Activated naive CD4-positive, alpha-beta T cell treated with anti-CD3 and anti-CD28 coated beads, Interleukin-2, amount 50 U/mL, for 72 hours (primary cell): ENCODE results near the gene PPOX. TPM values are rescaled to one million over a fixed set of nuclear protein-coding genes. Genes with fewer than 3 reads are reported as not detected.

Source experiments
- ATAC-seq, 2 donors: fragments of 150-1000 bp; cut with Tn5 transposase; 2 replicates each; pipeline ENCODE4 v1.10.0; 2021; ENCODE audit warnings: mild to moderate bottlenecking in 2 of 2, moderate library complexity in 2 of 2
- DNase-seq, 2 donors: peaks; one replicate each; pipeline ENCODE4 v3.0.0; 2021 to 2022; ENCODE audit warnings: low spot score in 2 of 2
- H3K27ac Mint-ChIP-seq, 2 donors: one replicate each; pipeline ENCODE4 v1.8.0; 2022; ENCODE audit warnings: mild to moderate bottlenecking in 2 of 2, mixed read lengths in 2 of 2
- H3K36me3 Mint-ChIP-seq, 2 donors: one replicate each; pipeline ENCODE4 v1.8.0; 2022; ENCODE audit warnings: mixed read lengths in 2 of 2
- H3K9me3 Mint-ChIP-seq, 2 donors: one replicate each; pipeline ENCODE4 v1.8.0; 2022; ENCODE audit warnings: mixed read lengths in 2 of 2
- total RNA-seq, 2 donors: library from RNA; stranded (reverse); gene quantifications; one replicate each; pipeline ENCODE4 v1.2.3, GENCODE V29; 2022

The PPOX gene
- total RNA-seq, 2 donors from 2014 or later: 28.2 to 41.0 TPM

DNA sequence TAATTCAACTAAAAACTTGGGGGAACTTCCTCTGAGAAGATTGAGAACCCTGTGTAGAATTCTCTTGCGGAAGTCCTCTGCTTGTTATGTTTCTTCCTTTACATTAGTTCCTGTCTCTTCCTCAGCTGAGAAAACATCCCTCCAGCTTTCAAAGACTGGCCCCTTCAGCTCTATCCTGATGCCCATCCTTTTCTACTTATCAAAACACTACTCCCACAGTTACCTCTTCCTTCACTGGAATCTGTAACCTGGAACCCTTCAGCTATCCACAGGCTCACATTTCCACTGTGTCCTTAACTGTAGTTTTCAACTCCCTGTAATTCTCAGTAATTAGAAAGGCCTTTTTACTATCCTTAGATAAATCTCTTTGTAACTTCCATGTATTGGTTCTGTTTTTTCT, 27.8 kb upstream of the PPOX start:
- peak overlapping the region; percentile 17 to 31 for H3K27ac Mint-ChIP-seq
- ATAC-seq: no peak
- no peaks in the 10 kb centered on the region for H3K36me3 Mint-ChIP-seq
- DNase-seq: no peak
- H3K9me3 Mint-ChIP-seq: no peaks in the 10 kb centered on the region

DNA sequence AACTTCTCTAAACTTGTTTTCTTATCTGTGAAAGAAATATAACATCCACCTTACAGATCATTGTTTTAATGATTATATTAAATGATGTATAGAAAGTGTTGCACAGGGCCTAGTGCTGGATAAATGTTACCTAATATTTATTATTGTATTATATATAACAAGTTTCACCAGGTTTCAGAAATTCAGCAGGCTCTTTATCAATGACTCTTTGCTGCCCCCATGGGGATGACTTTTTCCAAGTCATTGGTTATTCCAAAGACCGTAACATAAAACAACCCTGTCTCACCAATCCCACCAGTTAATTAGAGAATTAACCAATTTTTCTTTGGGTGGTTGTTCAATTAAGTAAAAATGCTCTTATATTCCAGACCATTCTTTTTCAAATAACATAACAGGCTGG, 26.5 kb upstream of the PPOX start:
- peak; percentile 11 to 55 for DNase-seq
- no peak for ATAC-seq
- Mint-ChIP-seq H3K9me3 (no peaks in the 10 kb centered on the region), H3K36me3 (no peaks in the 10 kb centered on the region), H3K27ac (no peak overlapping the region)

DNA sequence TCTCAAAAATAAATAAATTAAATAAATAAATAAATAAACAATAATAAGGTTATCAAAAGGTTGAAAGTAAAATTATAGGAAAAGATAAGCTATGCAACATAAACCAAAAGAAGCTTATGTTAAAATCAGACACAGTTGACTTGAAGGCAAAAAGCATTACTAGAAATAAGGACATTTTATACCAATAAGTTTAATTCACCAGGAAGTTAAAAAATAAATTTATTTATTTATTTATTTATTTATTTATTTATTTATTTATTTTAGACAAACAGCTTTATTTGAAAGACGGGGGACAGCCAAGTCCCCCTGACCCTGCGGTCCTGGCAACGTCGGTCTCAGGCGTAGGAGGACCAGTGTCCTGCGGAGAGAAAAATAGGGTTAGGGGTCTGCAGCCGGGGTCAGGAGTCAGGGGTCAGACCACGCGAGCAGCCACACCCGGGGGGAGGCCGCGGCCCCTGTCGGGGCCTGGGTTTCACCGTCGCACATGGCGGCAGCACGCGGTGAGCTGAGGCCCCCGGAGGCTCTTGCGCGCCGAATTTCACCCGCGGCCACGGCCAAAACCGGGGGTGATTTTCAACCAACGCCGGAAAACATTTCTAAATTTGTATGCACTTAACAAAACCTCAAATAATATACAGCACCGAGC, 25.3 kb upstream of the PPOX start:
- H3K36me3 Mint-ChIP-seq: no peaks in the 10 kb centered on the region
- H3K9me3 Mint-ChIP-seq: no peaks in the 10 kb centered on the region
- no peak for ATAC-seq
- H3K27ac Mint-ChIP-seq: no peak overlapping the region
- no peak for DNase-seq

DNA sequence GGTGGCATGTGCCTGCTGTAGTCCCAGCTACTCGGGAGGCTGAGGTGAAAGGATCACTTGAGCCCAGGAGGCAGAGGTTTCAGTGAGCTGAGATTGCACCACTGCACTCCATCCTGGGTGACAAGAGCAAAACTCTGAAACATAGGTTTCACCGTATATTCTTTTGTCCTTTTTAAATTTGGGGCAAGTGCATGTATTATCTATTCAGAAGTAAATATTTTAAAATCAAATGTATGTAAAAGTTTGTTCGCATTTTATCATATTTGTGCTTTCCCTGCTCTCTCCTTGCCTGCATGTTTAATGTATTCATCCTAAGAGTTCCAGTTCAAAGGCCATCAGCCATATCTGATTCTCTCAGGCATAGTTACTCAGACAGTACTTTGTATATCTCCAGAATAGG, 20.4 kb upstream of the PPOX start:
- no peak overlapping the region for H3K27ac Mint-ChIP-seq
- H3K36me3 Mint-ChIP-seq: no peaks in the 10 kb centered on the region
- no peak for DNase-seq
- no peaks in the 10 kb centered on the region for H3K9me3 Mint-ChIP-seq
- ATAC-seq: no peak

DNA sequence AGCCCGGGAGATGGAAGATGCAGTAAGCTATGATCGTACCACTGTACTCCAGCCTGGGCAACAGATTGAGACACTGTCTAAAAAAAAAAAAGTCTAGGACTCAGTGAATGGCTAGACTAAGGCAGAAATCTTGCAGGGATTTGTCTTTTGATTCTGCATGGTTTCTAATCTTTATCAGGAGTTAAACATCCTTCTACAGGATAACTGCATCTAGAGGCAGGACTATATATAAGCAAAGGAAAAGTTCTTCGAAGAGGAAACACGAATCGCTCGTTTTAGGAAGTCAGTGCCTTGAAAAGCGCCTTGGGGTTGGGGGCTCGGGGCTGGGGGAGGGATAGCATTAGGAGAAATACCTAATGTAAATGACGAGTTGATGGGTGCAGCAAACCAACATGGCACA, 13.1 kb upstream of the PPOX start:
- ATAC-seq (no peak), DNase-seq (peak in 1 of 2 donors; percentile 21)
- Mint-ChIP-seq H3K9me3 (no peaks in the 10 kb centered on the region), H3K36me3 (peaks cover 15 to 31% of the 10 kb centered on the region in 2 donors), H3K27ac (peak overlapping the region; percentile 99 to 100)

DNA sequence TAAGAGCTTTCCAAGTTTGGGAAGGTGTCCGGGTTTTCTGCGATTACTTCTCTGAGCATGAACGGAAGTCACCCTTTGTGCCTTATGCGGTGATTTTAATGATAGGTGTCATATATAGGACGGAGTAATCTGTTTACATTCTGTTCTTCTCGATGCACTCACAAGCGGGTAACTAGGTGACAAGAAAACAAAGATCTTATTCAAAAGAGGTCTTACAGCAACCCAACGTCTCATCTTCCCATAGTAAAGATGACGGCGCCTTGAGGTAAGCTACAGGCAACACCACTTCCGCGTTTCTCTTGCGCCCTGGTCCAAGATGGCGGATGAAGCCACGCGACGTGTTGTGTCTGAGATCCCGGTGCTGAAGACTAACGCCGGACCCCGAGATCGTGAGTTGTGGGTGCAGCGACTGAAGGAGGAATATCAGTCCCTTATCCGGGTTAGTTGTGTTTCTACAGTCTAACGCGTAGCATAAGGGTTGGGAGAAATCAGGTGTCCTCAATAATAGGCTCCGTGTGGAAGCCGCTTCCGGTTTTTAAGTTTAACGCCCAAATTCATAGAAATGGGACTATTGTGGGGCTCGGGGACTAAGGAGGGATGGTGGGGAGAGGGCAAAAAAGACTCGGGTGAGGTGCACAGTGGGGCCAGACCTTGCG, 12.4 kb upstream of the PPOX start, which contains the start of gene UFC1:
Gene UFC1 (plus strand): TSS at position 297 of the 656 bp plus-strand sequence. CDS start 20 bp downstream, at position 317.
- peak; percentile 95 to 96 for ATAC-seq
- H3K9me3 Mint-ChIP-seq: no peaks in the 10 kb centered on the region

DNA sequence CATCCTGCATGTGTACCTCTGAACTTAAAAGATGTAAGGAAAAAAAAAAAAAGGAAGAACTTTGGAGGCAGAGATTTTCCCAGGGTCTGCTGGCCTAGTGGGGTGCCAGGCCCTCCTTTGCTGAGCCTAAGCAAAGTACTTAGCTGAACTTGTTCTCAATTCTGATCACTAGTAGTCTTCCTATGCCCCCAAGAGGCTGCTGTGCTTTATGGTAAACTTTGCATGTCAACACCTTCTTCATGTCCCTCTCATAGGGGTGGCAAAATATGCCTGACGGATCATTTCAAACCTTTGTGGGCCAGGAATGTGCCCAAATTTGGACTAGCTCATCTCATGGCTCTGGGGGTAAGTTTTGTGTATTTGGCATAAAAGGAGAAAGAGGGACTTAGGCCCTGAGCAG, 8.4 kb upstream of the PPOX start:
- Mint-ChIP-seq H3K9me3 (no peaks in the 10 kb centered on the region), H3K27ac (peak overlapping the region in 1 of 2 donors; percentile 62), H3K36me3 (peaks cover 15 to 38% of the 10 kb centered on the region in 2 donors)
- DNase-seq: no peak
- ATAC-seq: no peak

More for the DNA sequence above, 12.4 kb upstream of the PPOX start, which contains the start of gene UFC1:
- H3K27ac Mint-ChIP-seq: peak within 1 kb of the TSS; percentile 99 to 100
- peaks cover 15 to 31% of the 10 kb centered on the region in 2 donors for H3K36me3 Mint-ChIP-seq
- DNase-seq: peak; percentile 76 to 83

DNA sequence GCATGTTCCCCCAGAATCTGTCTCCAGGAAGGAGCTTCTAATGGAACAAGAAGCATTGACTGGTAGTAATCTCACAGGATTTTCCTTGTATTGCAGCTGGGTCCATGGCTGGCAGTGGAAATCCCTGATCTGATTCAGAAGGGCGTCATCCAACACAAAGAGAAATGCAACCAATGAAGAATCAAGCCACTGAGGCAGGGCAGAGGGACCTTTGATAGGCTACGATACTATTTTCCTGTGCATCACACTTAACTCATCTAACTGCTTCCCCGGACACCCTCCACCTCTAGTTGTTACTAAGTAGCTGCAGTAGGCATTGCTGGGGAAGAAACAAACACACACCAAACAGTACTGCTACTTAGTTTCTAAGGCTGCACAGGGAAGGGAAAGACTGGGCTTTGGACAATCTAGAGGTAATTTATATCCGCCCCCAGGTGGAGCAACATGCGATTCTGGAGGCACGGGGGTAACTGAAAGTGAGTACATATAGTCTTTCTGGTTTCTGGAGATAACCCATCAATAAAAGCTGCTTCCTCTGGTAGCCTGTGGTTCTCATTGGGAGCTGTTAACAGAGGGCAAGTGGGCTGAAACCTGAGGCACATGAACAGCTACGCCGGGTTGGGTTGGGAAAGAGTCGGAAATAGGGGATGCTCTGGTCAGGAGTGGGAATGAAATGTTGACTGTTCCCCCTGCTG, 7.8 kb upstream of the PPOX start:
- no peak for DNase-seq
- no peak for ATAC-seq
- Mint-ChIP-seq H3K27ac (peak overlapping the region; percentile 80 to 95), H3K9me3 (no peaks in the 10 kb centered on the region), H3K36me3 (peaks cover 15 to 37% of the 10 kb centered on the region in 2 donors)

DNA sequence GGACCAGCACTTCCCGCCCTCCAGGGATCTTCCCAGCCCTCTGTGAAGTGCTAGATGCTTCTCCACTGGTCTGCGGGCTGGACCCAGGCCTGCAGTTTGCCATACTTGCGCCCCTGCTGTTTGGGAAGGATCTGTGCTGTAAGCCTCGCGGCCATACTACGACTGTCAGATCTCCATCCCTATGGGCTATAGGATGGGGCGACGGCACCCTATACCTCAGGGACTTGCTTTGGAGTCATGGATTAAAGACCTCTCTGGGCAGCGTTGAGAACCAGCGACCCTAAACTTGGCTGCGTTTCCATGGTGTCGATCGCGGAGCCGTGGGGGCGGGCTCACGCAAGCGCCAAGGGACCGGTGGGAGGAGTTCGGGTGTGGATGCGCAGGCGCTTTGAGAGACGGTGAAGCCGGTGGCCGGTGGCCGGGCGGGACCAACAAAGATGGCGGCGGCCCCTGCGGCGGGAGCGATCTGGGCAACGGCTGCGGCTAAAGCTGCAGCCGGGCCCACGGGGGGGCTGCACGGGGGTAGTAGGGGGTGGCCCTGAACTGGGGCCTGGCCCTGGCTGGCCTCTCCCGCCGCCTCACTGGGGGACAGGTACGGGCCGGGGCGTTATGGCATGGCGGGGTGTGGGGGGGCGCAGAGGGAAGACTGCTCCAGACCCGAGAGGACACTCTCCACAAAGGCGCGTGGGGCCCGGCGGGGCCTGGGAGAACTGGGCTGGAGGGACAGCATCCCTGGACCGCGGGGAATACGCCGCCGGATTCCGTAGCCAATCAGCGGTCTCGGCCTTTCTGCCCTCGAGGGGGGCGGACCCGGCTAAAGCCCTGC, 6.9 kb upstream of the PPOX start, which contains the start of gene USP21:
Gene USP21 (plus strand): TSS at position 414 of the 826 bp plus-strand sequence. CDS start 1,141 bp downstream, outside the sequence.
- Mint-ChIP-seq H3K9me3 (no peaks in the 10 kb centered on the region), H3K36me3 (peaks cover 15 to 29% of the 10 kb centered on the region in 2 donors), H3K27ac (peak within 1 kb of the TSS; percentile 80 to 95)
- peak; percentile 90 to 94 for ATAC-seq
- peak; percentile 91 to 92 for DNase-seq

DNA sequence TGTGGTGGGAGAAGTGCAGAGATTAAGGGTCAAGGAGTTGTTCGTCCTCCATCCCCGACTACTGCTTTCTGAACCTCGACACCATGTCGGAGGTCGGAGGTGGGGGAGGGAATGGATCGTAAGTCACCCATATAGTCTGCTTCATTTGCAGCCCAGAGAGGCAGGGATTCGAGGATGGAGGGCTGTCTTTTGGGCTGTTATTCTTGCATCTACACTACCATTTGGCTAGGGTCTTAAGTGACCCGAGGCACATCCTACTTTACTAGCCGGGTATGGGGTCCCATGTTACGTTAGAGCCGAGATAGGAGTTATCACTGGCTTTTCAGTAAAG, 6.3 kb upstream of the PPOX start:
- no peak for ATAC-seq
- Mint-ChIP-seq H3K27ac (peak overlapping the region; percentile 72 to 80), H3K9me3 (no peaks in the 10 kb centered on the region), H3K36me3 (peaks cover 11 to 24% of the 10 kb centered on the region in 2 donors)
- DNase-seq: no peak

DNA sequence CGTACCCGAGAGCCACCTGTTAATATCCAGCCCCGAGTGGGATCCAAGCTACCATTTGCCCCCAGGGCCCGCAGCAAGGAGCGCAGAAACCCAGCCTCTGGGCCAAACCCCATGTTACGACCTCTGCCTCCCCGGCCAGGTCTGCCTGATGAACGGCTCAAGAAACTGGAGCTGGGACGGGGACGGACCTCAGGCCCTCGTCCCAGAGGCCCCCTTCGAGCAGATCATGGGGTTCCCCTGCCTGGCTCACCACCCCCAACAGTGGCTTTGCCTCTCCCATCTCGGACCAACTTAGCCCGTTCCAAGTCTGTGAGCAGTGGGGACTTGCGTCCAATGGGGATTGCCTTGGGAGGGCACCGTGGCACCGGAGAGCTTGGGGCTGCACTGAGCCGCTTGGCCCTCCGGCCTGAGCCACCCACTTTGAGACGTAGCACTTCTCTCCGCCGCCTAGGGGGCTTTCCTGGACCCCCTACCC, 5.5 kb upstream of the PPOX start:
- Mint-ChIP-seq H3K27ac (peak overlapping the region; percentile 62 to 63), H3K36me3 (peaks cover 3 to 19% of the 10 kb centered on the region in 2 donors), H3K9me3 (no peaks in the 10 kb centered on the region)
- DNase-seq: no peak
- no peak for ATAC-seq

DNA sequence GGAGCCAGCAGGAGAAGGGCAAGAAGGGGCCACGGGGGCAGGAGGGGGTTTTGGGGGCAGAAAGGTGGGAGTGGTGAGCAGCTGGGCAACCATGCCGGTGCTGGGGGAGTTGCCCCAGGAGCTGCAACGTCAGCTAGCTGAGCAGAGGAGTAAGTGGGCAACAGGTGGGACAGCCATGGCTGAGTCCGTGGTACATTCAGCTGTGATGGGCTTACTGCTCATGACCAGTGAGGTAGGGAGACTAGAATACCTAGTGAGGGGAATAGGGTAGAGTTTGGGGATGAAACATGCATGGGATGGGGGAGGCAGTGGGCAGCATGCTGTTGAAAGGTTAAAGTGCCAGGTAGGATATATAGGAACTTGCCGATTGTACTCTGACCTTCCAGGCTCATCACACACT, 4.6 kb upstream of the PPOX start:
- DNase-seq (no peak), ATAC-seq (no peak)
- no peaks in the 10 kb centered on the region for H3K9me3 Mint-ChIP-seq
- peaks cover 0 to 18% of the 10 kb centered on the region in 2 donors for H3K36me3 Mint-ChIP-seq
- peak overlapping the region in 1 of 2 donors; percentile 63 for H3K27ac Mint-ChIP-seq

DNA sequence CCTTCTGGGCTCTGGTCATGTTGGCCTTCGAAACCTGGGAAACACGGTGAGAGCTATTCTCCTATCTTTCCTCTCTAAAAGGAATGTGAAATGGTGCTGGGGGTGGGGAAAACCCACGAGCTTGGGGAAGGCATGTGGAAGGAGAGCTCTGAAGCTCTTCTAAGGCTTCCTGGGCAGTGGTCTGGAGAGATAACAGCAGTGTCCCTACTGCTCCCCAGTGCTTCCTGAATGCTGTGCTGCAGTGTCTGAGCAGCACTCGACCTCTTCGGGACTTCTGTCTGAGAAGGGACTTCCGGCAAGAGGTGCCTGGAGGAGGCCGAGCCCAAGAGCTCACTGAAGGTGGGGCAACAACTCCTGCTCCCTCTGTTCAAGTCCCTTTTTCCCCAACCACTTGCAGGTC, 4.2 kb upstream of the PPOX start:
- Mint-ChIP-seq H3K36me3 (peaks cover 0 to 15% of the 10 kb centered on the region in 2 donors), H3K9me3 (no peaks in the 10 kb centered on the region), H3K27ac (peak overlapping the region in 1 of 2 donors; percentile 63)
- DNase-seq (no peak), ATAC-seq (no peak)

DNA sequence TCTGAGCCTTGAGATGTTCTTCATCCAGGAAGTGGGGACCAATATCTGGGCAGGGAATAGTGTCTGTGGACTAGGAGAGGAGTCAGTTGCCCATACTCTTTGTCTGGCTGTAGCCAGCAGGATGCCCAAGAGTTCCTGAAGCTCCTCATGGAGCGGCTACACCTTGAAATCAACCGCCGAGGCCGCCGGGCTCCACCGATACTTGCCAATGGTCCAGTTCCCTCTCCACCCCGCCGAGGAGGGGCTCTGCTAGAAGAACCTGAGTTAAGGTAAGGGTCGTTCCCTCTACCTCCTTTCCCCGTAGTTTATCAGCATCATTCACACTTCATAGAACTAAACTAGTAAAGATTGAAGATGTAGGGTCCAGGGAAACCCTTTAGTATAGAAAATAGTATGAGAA, 3.4 kb upstream of the PPOX start:
- Mint-ChIP-seq H3K27ac (peak overlapping the region; percentile 0 to 92), H3K9me3 (no peaks in the 10 kb centered on the region), H3K36me3 (peaks cover 0 to 12% of the 10 kb centered on the region in 2 donors)
- ATAC-seq (no peak), DNase-seq (no peak)

DNA sequence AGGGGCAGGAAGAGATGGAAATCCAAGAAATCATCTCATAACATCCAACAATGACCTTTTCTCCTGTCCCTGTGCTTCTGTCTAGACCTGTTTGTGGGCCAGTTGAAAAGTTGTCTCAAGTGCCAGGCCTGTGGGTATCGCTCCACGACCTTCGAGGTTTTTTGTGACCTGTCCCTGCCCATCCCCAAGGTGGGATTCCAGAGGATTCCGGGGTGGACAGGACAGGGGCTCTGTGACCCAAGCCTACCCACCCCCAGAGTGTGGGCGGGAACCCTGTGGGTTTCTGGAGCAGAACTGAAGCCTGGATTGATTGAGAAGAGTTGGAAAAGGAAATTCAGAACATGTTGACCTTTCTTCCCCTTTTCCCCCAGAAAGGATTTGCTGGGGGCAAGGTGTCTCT, 2.4 kb upstream of the PPOX start:
- ATAC-seq (no peak), DNase-seq (no peak)
- Mint-ChIP-seq H3K36me3 (peaks cover 0 to 12% of the 10 kb centered on the region in 2 donors), H3K27ac (peak overlapping the region; percentile 88 to 92), H3K9me3 (no peaks in the 10 kb centered on the region)

DNA sequence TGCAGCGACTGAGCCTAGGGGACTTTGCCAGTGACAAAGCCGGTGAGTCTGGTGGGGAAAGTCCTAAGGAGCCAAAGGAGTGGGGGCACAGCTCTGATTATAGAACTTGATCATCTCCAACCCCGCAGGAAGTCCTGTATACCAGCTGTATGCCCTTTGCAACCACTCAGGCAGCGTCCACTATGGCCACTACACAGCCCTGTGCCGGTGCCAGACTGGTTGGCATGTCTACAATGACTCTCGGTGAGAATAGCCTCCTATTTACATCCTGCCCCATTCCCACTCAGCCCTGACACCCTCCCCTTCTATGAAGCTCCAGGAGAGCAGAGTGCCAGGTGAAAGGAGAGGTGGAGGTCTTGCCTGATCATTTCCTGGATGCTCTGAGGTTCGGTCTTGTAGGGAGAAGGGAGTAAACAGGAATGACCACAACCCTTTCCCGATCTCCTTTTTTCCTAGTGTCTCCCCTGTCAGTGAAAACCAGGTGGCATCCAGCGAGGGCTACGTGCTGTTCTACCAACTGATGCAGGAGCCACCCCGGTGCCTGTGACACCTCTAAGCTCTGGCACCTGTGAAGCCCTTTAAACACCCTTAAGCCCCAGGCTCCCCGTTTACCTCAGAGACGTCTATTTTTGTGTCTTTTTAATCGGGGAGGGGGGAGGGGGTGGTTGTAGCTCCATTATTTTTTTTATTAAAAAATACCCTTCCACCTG, 1.2 kb upstream of the PPOX start:
- ATAC-seq (no peak), DNase-seq (no peak)
- H3K27ac Mint-ChIP-seq: peak overlapping the region; percentile 75 to 88
- H3K36me3 Mint-ChIP-seq: peaks cover 0 to 15% of the 10 kb centered on the region in 2 donors
- no peaks in the 10 kb centered on the region for H3K9me3 Mint-ChIP-seq
